ENCODE data around the gene BAZ2B. TPM values are rescaled to one million over a fixed set of nuclear protein-coding genes. Genes with fewer than 3 reads are reported as not detected.

Gene BAZ2B
- total and polyA plus RNA-seq, 2 experiments from 2014 or later = 51.7 to 62.9 TPM

GRCh38 chr2:159459279-159459678 is 157.1 kb downstream of the BAZ2B start (continued):
- TF ChIP-seq ZNF462 (CRISPR knock-in tag; IDR thresholded peaks at IDR 0.05) (no peak), EZH2phosphoT487 (IDR thresholded peaks at IDR 0.05; ENCODE audit: unreplicated experiment) (no peak), ETS1 (IDR thresholded peaks at IDR 0.05) (no peak), CREB1 (CRISPR knock-in tag; IDR thresholded peaks at IDR 0.05; ENCODE audit: low read depth) (no peak), ZNF114 (CRISPR knock-in tag; IDR thresholded peaks at IDR 0.05) (no peak)
- TF ChIP-seq, protein P1, sequence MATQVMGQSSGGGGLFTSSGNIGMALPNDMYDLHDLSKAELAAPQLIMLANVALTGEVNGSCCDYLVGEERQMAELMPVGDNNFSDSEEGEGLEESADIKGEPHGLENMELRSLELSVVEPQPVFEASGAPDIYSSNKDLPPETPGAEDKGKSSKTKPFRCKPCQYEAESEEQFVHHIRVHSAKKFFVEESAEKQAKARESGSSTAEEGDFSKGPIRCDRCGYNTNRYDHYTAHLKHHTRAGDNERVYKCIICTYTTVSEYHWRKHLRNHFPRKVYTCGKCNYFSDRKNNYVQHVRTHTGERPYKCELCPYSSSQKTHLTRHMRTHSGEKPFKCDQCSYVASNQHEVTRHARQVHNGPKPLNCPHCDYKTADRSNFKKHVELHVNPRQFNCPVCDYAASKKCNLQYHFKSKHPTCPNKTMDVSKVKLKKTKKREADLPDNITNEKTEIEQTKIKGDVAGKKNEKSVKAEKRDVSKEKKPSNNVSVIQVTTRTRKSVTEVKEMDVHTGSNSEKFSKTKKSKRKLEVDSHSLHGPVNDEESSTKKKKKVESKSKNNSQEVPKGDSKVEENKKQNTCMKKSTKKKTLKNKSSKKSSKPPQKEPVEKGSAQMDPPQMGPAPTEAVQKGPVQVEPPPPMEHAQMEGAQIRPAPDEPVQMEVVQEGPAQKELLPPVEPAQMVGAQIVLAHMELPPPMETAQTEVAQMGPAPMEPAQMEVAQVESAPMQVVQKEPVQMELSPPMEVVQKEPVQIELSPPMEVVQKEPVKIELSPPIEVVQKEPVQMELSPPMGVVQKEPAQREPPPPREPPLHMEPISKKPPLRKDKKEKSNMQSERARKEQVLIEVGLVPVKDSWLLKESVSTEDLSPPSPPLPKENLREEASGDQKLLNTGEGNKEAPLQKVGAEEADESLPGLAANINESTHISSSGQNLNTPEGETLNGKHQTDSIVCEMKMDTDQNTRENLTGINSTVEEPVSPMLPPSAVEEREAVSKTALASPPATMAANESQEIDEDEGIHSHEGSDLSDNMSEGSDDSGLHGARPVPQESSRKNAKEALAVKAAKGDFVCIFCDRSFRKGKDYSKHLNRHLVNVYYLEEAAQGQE (IDR thresholded peaks at IDR 0.05; ENCODE audit: unreplicated experiment) = no peak

All from GM23338 (cell line).